Fibroblast of skin of back (primary cell): ENCODE measurements around the gene TENM4.

Experiments used
- DNase-seq: peaks from one replicate; pipeline ENCODE4 v3.0.0-alpha.2; 2013

The TENM4 gene

GRCh38 chr11:78772186-78772585, 668.6 kb downstream of the TENM4 start:
- no peak for DNase-seq

GRCh38 chr11:78770931-78771330, 669.9 kb downstream of the TENM4 start:
- no peak for DNase-seq

GRCh38 chr11:78768971-78769370, 671.9 kb downstream of the TENM4 start:
- DNase-seq: no peak

- DNase-seq: no peak
Measured at GRCh38 chr11:78768345-78768744, 672.5 kb downstream of the TENM4 start.

- no peak for DNase-seq
Measured at GRCh38 chr11:78767027-78767932, 673.5 kb downstream of the TENM4 start.

GRCh38 chr11:78764946-78765345, 675.9 kb downstream of the TENM4 start:
- DNase-seq: no peak

- no peak for DNase-seq
Measured at GRCh38 chr11:78763664-78764063, 677.2 kb downstream of the TENM4 start.

- DNase-seq: no peak
Measured at GRCh38 chr11:78762105-78762504, 678.7 kb downstream of the TENM4 start.

GRCh38 chr11:78759071-78759470, 681.8 kb downstream of the TENM4 start:
- DNase-seq: no peak

- DNase-seq: no peak
Measured at GRCh38 chr11:78753297-78753696, 687.5 kb downstream of the TENM4 start.

- no peak for DNase-seq
Measured at GRCh38 chr11:78752494-78752893, 688.3 kb downstream of the TENM4 start.

GRCh38 chr11:78748918-78749690, 691.7 kb downstream of the TENM4 start:
- DNase-seq: no peak

GRCh38 chr11:78744949-78745348, 695.9 kb downstream of the TENM4 start:
- DNase-seq: no peak

GRCh38 chr11:78744202-78744601, 696.6 kb downstream of the TENM4 start:
- DNase-seq: no peak

GRCh38 chr11:78742430-78742829, 698.4 kb downstream of the TENM4 start:
- no peak for DNase-seq

GRCh38 chr11:78741741-78742140, 699.1 kb downstream of the TENM4 start:
- no peak for DNase-seq

GRCh38 chr11:78740199-78741071, 700.4 kb downstream of the TENM4 start:
- no peak for DNase-seq

- DNase-seq: no peak
Measured at GRCh38 chr11:78737891-78738290, 702.9 kb downstream of the TENM4 start.

GRCh38 chr11:78737301-78737700, 703.5 kb downstream of the TENM4 start:
- no peak for DNase-seq

- no peak for DNase-seq
Measured at GRCh38 chr11:78735711-78736110, 705.1 kb downstream of the TENM4 start.

GRCh38 chr11:78733031-78733430, 707.8 kb downstream of the TENM4 start:
- no peak for DNase-seq

- no peak for DNase-seq
Measured at GRCh38 chr11:78732246-78732645, 708.6 kb downstream of the TENM4 start.

- no peak for DNase-seq
Measured at GRCh38 chr11:78731027-78731426, 709.8 kb downstream of the TENM4 start.
